NCI-H187 treated with DMSO at 0.1 percent for 48 hours (cell line): ENCODE measurements around the gene TJP3.
"Not testable (repeated sequence)": the region's sequence is repeated elsewhere in the genome, so short reads cannot be mapped to it uniquely, and the experiment has no call there.

ENCODE experiments used
- DNase-seq: peaks from one replicate; lab custom pipeline; 2025; lab: John Stamatoyannopoulos, UW

TJP3 gene

GRCh38 chr19:3708207-3708931 is at the start of gene TJP3:
TSS of gene TJP3 (plus strand) at chr19:3708384. CDS start at chr19:3728433, 20,049 bp downstream.
- DNase-seq: no peak

DNA sequence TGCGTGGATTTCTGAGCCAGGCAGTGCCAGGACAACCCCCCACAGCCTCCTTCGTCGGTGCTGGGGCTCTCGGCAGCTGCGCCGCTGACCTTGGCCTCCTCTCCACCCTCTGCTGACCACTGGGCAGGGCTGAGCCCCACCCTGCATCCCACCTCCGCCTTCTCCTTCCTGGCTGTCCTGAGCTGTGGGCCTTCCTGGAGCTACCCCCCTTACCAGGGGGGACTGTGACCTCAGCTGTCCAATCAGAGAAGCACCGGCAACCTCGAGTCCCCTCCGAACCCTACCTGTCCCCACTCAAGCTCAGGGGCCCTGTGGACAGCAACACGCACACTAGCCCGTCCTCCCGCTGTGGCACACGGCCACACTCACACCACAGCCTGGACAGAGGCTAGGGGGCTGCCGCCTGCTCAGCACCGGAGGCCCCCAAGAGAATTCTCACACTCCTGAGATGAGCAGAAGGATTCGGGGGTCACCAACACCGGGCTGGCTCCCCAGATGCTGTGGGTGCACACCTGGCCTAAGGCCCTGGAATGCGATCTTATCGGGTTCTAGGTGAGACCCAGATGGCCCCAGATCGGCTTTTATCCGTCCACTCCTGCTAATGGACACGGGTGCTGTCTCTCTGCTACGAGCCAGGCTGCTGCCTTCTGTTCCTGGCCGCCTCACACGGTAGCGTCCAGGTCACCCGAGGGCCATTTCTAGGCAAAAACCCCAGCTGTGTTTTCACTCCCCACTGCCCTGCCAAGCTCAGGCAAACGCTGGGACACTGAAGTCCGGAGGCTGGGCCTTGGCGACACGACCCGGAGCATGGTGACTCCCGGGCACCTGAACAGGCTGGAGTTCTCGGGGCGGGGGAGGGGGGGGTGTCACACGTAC is 49.1 kb upstream of the TJP3 start:
- DNase-seq: no peak

- DNase-seq: no peak
Measured at GRCh38 chr19:3659746-3660112, 48.5 kb upstream of the TJP3 start.

DNA sequence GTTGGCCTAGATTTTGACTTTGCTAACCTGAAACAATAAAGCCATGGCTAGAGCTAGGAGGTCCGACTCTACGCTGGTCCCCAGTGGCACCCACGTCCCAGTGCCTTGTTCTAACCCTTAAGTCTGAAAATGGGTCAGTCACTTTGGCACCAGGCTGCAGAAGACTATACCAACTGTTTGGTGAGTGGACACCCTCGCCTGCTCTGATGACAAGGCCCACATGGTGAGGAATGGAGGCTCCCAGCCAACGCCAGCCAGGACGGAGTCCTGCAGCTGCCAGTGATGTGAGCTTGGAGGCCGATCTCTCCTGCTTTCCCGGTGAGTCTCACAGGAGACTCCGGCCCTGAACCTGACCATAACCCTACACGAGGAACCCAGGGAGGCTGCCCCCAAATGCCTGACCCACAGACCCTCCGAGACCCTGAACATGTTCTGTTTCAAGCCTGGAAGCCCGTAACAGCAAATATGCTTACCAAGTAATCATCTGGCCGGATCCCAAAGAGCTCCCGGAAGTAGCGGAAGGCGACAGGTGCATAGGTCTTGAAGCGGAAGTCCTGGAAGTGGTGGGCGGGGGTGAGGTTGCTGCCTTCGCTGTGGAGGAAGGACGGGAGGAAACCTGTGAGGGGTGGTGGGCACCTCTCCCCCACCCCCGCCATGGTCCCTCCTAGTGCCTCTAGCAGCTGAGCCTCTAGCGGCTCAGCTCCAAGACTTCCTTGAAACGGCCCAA is 47.5 kb upstream of the TJP3 start:
- no peak for DNase-seq

GRCh38 chr19:3661284-3662238 is 46.6 kb upstream of the TJP3 start:
- DNase-seq: no peak

GRCh38 chr19:3663838-3664237 is 44.3 kb upstream of the TJP3 start:
- no peak for DNase-seq

- DNase-seq: no peak
Measured at GRCh38 chr19:3664879-3665642, 43.1 kb upstream of the TJP3 start.

- DNase-seq: no peak
Measured at GRCh38 chr19:3665681-3666544, 42.3 kb upstream of the TJP3 start.

- not testable (repeated sequence) for DNase-seq
Measured at GRCh38 chr19:3666545-3666856, 41.7 kb upstream of the TJP3 start.

DNA sequence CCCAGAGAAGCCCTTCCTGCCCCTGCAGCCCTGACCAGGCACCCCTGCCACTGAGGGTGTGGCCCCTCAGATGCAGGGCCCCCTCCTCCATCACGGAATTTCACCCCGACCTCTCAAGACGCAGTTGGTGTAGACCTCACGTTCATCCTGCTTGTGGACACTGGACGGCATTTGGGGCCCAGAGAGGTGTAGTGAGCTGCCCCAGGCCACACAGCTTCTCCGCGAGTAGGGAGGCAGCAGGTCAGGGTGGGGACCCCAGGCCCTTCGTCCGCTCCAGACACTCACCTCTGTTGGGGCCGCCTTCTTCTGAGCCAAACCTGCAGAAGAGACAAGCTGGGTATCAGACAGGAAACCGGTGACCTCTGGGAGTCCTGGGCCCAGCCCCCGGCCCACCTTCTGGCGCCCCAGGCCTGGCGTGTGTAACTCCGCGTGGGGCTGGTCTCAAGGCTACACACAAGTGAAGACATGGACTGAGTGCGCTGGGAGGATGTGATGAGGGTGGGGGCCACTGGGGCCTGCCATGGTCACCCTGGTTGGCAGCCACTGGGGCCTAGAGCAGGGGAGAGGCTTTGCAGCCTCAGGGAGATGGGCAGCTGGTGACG is 41.0 kb upstream of the TJP3 start:
- no peak for DNase-seq

DNA sequence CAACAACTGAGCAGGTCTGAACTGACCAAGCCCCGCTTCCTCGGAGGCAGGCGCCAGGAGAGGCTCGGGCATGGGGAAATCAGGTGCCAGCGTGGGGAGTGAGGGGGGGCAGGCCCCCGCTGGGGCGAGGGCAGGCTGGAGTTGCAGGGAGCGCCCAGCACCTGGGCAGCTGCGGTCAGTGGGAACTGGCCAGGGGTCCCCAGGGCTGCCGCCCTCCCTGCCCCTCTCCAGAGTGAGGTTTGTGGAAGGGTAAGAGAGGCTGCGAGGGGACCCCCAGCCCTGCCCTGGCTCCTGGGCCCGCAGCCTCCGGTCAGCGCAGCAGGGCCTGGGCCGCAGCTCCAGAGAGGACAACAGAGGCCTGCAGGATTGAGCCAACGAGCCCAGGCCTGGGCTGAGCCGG is 40.4 kb upstream of the TJP3 start:
- DNase-seq: no peak

GRCh38 chr19:3668331-3669081 is 39.7 kb upstream of the TJP3 start:
- DNase-seq: no peak

- DNase-seq: no peak
Measured at GRCh38 chr19:3669082-3669946, 38.9 kb upstream of the TJP3 start.

DNA sequence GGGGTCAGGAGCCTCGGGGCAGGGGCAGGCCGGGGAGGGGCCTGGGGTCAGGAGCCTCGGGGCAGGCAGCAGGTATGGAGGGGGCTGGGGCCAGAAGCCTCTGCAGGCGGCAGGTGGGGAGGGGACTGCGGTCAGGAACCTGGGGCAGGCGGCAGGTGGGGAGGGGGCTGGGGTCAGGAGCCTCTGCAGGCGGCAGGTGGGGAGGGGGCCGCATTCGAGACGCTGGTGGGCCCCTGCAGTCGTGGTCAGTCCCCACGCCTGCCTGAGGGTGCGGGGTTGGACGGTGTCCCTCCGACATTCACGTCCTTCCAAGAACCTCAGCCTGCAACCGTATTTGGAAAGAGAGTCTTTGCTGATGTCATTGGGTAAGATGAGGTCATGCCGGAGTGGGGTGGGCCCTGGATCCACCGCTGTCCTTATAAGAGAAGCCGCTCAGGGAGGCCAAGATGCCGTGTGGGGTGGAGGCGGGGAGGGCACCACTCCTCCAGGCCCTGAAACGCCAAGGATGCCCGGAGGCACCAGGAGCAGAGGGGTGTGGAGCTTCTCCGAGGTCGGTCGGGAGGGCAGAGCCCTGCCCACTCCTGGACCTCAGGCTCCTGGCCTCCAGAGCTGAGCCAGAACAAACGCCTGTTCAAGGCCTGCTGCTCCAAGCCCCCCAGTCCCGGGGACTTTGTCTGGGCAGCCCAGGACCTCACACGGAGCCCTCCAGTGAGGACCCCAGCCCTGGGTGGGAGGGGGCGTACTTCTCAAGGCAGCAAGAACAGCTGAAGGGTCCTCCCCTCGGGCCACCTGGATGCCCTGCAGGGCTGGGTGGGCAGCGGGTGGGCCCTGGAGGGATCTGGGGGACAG is 38.0 kb upstream of the TJP3 start:
- no peak for DNase-seq

GRCh38 chr19:3670796-3671679 is 37.1 kb upstream of the TJP3 start:
- no peak for DNase-seq
